PC-3 (cell line): ENCODE measurements around the gene NLN. TPM values are rescaled to one million over a fixed set of nuclear protein-coding genes. Genes with fewer than 3 reads are reported as not detected.
A peak's percentile ranks its signal among the peaks of the same experiment; 100 is the strongest.

Source experiments
- ATAC-seq: fragments of 200-7000 bp; cut with Tn5 transposase; 2 replicates; pipeline ENCODE4 v1.9.1; 2020; ENCODE audit warnings: mild to moderate bottlenecking, moderate library complexity
- Bru-seq: library from RNA; stranded (reverse); fragments of 400-500 nt; gene quantifications from one replicate; lab custom pipeline; 2021; lab: Mats Ljungman, UMichigan
- BruChase-seq, 2 experiments: library from RNA; stranded (reverse); fragments of 400-500 nt; gene quantifications; one replicate each; lab custom pipeline; 2021; lab: Mats Ljungman, UMichigan
- BruUV-seq: library from RNA; stranded (reverse); fragments of 400-500 nt; replicated peaks from 2 replicates; lab custom pipeline; 2021; lab: Mats Ljungman, UMichigan
- CTCF ChIA-PET: fragments of 300-600 bp; sonication (Branson Sonifier 250); formaldehyde crosslinking; loops from one replicate; lab custom pipeline; 2022; ENCODE audit warnings: antibody characterized with exemption; lab: Charles Lee
- POLR2A ChIA-PET: fragments of 300-600 bp; sonication (Branson Sonifier 250); formaldehyde crosslinking; loops from one replicate; lab custom pipeline; 2022; ENCODE audit warnings: antibody characterized with exemption; ENCODE audit not compliant: unreplicated experiment; lab: Charles Lee
- DNase-seq: peaks from one replicate; pipeline ENCODE4 v3.0.0-alpha.2; 2015
- H2AFZ ChIP-seq: fragments of 300-600 bp; sonication (generic); 2 replicates; pipeline ENCODE4 v1.6.0; 2016; ENCODE audit warnings: antibody characterized with exemption, low read length
- H3F3A ChIP-seq: fragments of 300-600 bp; sonication (generic); one replicate; pipeline ENCODE4 v1.6.0; 2017; ENCODE audit warnings: antibody characterized with exemption, low read length, control low read depth, mild to moderate bottlenecking; ENCODE audit not compliant: unreplicated experiment
- H3K27ac ChIP-seq: fragments of 300-600 bp; sonication (generic); 2 replicates; pipeline ENCODE4 v1.5.1; 2016; ENCODE audit warnings: mild to moderate bottlenecking, low read length
- H3K27me3 ChIP-seq: fragments of 300-600 bp; sonication (generic); 2 replicates; pipeline ENCODE4 v1.6.1; 2016; ENCODE audit warnings: low read length, mixed read lengths
- H3K36me3 ChIP-seq: fragments of 300-600 bp; sonication (generic); 2 replicates; pipeline ENCODE4 v1.6.1; 2016; ENCODE audit warnings: low read depth, mixed run types, low read length, mixed read lengths
- H3K4me1 ChIP-seq: fragments of 300-600 bp; sonication (generic); 2 replicates; pipeline ENCODE4 v1.5.1; 2016; ENCODE audit warnings: low read length; ENCODE audit not compliant: insufficient read depth
- H3K4me2 ChIP-seq: fragments of 300-600 bp; sonication (generic); 2 replicates; pipeline ENCODE4 v1.6.0; 2016; ENCODE audit warnings: low read length
- H3K4me3 ChIP-seq: fragments of 300-600 bp; sonication (generic); 2 replicates; pipeline ENCODE4 v1.5.1; 2016; ENCODE audit warnings: mild to moderate bottlenecking, low read length, mixed read lengths
- H3K79me2 ChIP-seq: fragments of 300-600 bp; sonication (generic); 2 replicates; pipeline ENCODE4 v1.6.1; 2017; ENCODE audit warnings: low read length, mixed read lengths
- H3K9ac ChIP-seq: fragments of 300-600 bp; sonication (generic); 2 replicates; pipeline ENCODE4 v1.6.0; 2016; ENCODE audit warnings: mild to moderate bottlenecking, low read length
- H3K9me2 ChIP-seq: fragments of 300-600 bp; sonication (generic); replicated peaks from 2 replicates; pipeline ENCODE4 v1.6.1; 2016; ENCODE audit warnings: mixed run types, low read length, mixed read lengths
- H3K9me3 ChIP-seq: fragments of 300-600 bp; sonication (generic); 2 replicates; pipeline ENCODE4 v1.6.1; 2016; ENCODE audit warnings: low read length, mixed read lengths
- H4K20me1 ChIP-seq: fragments of 300-600 bp; sonication (generic); 2 replicates; pipeline ENCODE4 v1.6.1; 2016; ENCODE audit warnings: low read length, mixed read lengths
- CTCF ChIP-seq: fragments of 300-600 bp; sonication (generic); conservative IDR thresholded peaks from 2 replicates; pipeline ENCODE4 v1.5.1; 2017; ENCODE audit warnings: antibody characterized with exemption, low read depth, mild to moderate bottlenecking, low read length
- EZH2 ChIP-seq: fragments of 300-600 bp; sonication (generic); IDR thresholded peaks from one replicate; pipeline ENCODE4 v1.6.1; 2017; ENCODE audit warnings: antibody characterized with exemption, mild to moderate bottlenecking, low read length; ENCODE audit not compliant: unreplicated experiment
- EZH2phosphoT487 ChIP-seq: fragments of 300-600 bp; sonication (generic); IDR thresholded peaks from 2 replicates; pipeline ENCODE4 v1.6.1; 2018; ENCODE audit warnings: mild to moderate bottlenecking, antibody characterized with exemption, low read length, borderline replicate concordance
- intact Hi-C: fragments of 100-400 bp; cut with micrococcal nuclease; formaldehyde crosslinking; loops from 2 replicates; pipeline ENCODE4 v1.9.0; 2023
- long read RNA-seq: library from polyadenylated mRNA; unstranded; transcript quantifications from one replicate; pipeline ENCODE4 v2.0.0, GENCODE V29; 2021; ENCODE audit not compliant: unreplicated experiment
- total RNA-seq: library from RNA; depleted of rRNA; stranded (reverse); fragments of >200 nt; gene quantifications from 2 replicates; pipeline ENCODE4 v1.2.3, GENCODE V29; 2014; rRNA removed

The NLN gene
- total RNA-seq (7.9 and 13.6 TPM in 2 replicates), Bru-seq, nascent RNA (percentile 52 among the genes with signal in this experiment), BruChase-seq, experiment 1, labeled RNA remaining after a 6-hour chase (percentile 48 among the genes with signal in this experiment), BruChase-seq, experiment 2, labeled RNA remaining after a 2-hour chase (percentile 44 among the genes with signal in this experiment)
- long read RNA-seq, full-length matches to known transcripts: 19 of 27 reads
- long read RNA-seq, partial matches to known transcripts: 0 of 27 reads
- long read RNA-seq, other reads (novel, unspliced or antisense): 8 of 27 reads

DNA sequence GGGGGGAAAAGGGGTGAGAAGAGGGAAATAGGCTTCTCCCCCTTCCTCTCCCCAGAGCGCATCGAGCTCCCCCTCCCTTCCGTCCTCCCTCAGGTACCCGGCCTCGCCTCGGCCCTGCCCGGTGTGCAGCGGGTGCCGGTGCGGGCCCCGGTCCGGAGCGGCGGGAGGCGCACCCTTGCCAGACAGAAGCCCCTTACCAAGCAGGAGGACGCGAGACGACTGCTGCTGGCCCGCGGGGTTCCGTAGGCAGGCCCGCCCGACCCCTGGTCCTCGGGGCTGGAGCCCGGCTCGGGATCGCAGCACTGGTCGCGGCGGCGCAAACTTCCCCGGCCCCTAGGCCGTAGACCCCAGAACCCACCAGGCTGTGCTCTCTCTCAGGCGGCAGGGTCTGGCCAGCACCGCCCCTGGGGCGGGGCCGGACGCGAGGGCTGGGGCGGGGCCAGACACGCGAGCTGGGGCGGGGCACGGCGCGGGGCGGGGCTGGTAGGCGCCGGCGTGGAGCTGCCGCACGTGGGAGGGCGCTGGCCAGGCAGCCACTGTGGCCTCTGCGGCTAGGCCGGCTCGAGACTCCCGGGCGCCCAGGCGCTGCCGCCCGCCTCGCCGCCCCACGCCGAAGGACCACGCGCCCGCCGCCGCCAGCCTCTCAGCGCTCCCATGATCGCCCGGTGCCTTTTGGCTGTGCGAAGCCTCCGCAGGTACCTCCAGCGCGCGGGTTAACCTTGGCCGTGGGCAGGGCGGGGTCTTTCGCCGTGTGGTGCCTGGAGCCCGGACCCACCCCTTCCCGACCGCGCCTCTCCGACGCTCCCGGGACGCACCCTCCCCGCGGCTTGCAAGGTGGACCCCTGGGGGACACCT, at the start of gene NLN, which contains the start of gene SGTB:
NLN (plus strand) TSS at position 486 of the 855 bp plus-strand sequence; CDS start at position 655, 169 bp downstream.
SGTB (minus strand) TSS at position 390 of the 855 bp plus-strand sequence. CDS start 1,302 bp downstream, outside the sequence.
- H3K4me3 ChIP-seq: peak within 1 kb of the TSS; percentile 81
- peak; percentile 55 for DNase-seq
- H3K4me1 ChIP-seq: no peaks in the 10 kb centered on the region
- peak within 1 kb of the TSS; percentile 18; the same call in 1 of the 2 replicates for H3K27ac ChIP-seq
- no peaks in the 10 kb centered on the region for H3K36me3 ChIP-seq
- H3K4me2 ChIP-seq: peak within 1 kb of the TSS; percentile 85
- H2AFZ ChIP-seq: peak within 1 kb of the TSS; percentile 87
- peak within 1 kb of the TSS; percentile 56 for H3K9ac ChIP-seq
- H3F3A ChIP-seq: no peaks in the 10 kb centered on the region
- no TSS peak for BruUV-seq
- H3K9me2 ChIP-seq: no peaks in the 10 kb centered on the region
- no peaks in the 10 kb centered on the region for H3K27me3 ChIP-seq
- H3K9me3 ChIP-seq: no peaks in the 10 kb centered on the region
- H4K20me1 ChIP-seq: no peaks in the 10 kb centered on the region
- ChIA-PET CTCF (no interaction called here), POLR2A (no interaction called here)
- intact Hi-C loops: loop anchor here (5.0 to 10.0 kb wide), 2 partner anchors 205 to 443 kb away; partner anchors contain the start of gene ERBIN
- peaks cover 37% of the 10 kb centered on the region for H3K79me2 ChIP-seq
- ATAC-seq: peak; percentile 85
- TF ChIP-seq EZH2: no peak
- TF ChIP-seq EZH2phosphoT487: no peak
- no peak for TF ChIP-seq CTCF

DNA sequence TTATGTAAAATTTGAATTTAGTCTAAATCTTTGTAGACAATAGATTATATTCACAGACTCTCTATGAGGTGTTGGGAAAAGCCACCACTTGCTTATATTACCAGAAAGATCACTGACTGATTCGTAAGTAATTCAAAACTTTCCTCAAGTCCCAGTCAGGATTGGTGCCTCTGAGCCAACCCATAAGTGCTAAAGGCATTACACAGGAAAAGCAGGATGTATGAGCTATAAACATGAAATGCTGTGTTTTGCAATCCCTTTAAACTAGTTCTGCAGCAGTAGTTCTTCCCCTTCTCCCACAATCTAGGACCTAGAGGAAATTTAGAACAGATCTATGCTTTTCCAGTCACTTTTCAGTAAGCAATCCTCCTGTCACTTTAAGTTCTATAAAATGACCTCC, 49.2 kb upstream of the NLN start:
- BruUV-seq: no TSS peak
- no peak overlapping the region for H3K4me2 ChIP-seq
- POLR2A ChIA-PET: no interaction called here
- H3K9me3 ChIP-seq: no peaks in the 10 kb centered on the region
- no peaks in the 10 kb centered on the region for H3K79me2 ChIP-seq
- no peaks in the 10 kb centered on the region for H3K36me3 ChIP-seq
- CTCF ChIA-PET: no interaction called here
- no peaks in the 10 kb centered on the region for H4K20me1 ChIP-seq
- no peak overlapping the region for H3K4me3 ChIP-seq
- ATAC-seq (no peak), DNase-seq (peak; percentile 4)
- no peak overlapping the region for H3K27ac ChIP-seq
- H2AFZ ChIP-seq: no peak overlapping the region
- no peaks in the 10 kb centered on the region for H3K9me2 ChIP-seq
- intact Hi-C loops: no loop called here
- no peaks in the 10 kb centered on the region for H3K27me3 ChIP-seq
- H3K9ac ChIP-seq: no peak overlapping the region
- TF ChIP-seq EZH2 (no peak), CTCF (no peak), EZH2phosphoT487 (no peak)
- no peaks in the 10 kb centered on the region for H3F3A ChIP-seq
- no peaks in the 10 kb centered on the region for H3K4me1 ChIP-seq
